Heart right ventricle (tissue), 16 donors: Measurements from ENCODE around the gene GPR34. TPM values are rescaled to one million over a fixed set of nuclear protein-coding genes. Genes with fewer than 3 reads are reported as not detected.
A peak's percentile ranks its signal among the peaks of the same experiment; 100 is the strongest.
"Not testable (repeated sequence)": the region's sequence is repeated elsewhere in the genome, so short reads cannot be mapped to it uniquely, and the experiment has no call there.

Source experiments
- ATAC-seq, 8 donors: fragments of 200-7000 bp; cut with Tn5 transposase; one replicate each; pipeline ENCODE4 v1.9.1; 2020; ENCODE audit warnings: mild to moderate bottlenecking in 8 of 8, moderate library complexity in 8 of 8, moderate number of reproducible peaks in 1 of 8
- DNase-seq, 2 donors: peaks; one replicate each; pipeline ENCODE4 v3.0.0-alpha.2; 2020
- H3K27ac ChIP-seq, 10 donors: fragments of 200-600 bp; sonication (generic) in 2 of 10; one replicate each; pipeline versions ENCODE4 v1.5.0 to v1.8.0; 2020 to 2022; ENCODE audit warnings: mild to moderate bottlenecking in 3 of 10
- H3K27me3 ChIP-seq, 7 donors: fragments of 200-600 bp; one replicate each; pipeline ENCODE4 v1.8.0; 2021 to 2022; ENCODE audit warnings: mild to moderate bottlenecking in 2 of 7
- H3K36me3 ChIP-seq, 9 donors: fragments of 200-600 bp; sonication (generic) in 1 of 9; one replicate each; pipeline versions ENCODE4 v1.5.0 to v1.8.0; 2020 to 2022; ENCODE audit warnings: mild to moderate bottlenecking in 2 of 9
- H3K4me1 ChIP-seq, 9 donors: fragments of 200-600 bp; sonication (generic) in 1 of 9; one replicate each; pipeline versions ENCODE4 v1.5.0 to v1.8.0; 2020 to 2022; ENCODE audit warnings: mild to moderate bottlenecking in 4 of 9
- H3K4me3 ChIP-seq, 10 donors: fragments of 200-600 bp; sonication (generic) in 2 of 10; one replicate each; pipeline versions ENCODE4 v1.5.0 to v1.8.0; 2020 to 2022; ENCODE audit warnings: mild to moderate bottlenecking in 7 of 10, moderate library complexity in 2 of 10
- H3K9me3 ChIP-seq, 11 donors: fragments of 200-600 bp in 10 of 11; sonication (generic) in 2 of 11; one replicate each; pipeline versions ENCODE4 v1.5.0 to v1.8.0; 2013 to 2022; ENCODE audit warnings: mild to moderate bottlenecking in 2 of 11, control low read depth in 1 of 11, moderate library complexity in 1 of 11
- WGBS, 2 donors: extraction: QIAGEN DNeasy Blood & Tissue Kit; methylation state at CpG; one replicate each; pipeline ENCODE4 v1.1.7; 2013; ENCODE audit warnings: inconsistent platforms in 1 of 2; 5-methylcytosine and 5-hydroxymethylcytosine counted together
- intact Hi-C, 10 donors: fragments of 100-400 bp; cut with DNase I; formaldehyde crosslinking; loops; one replicate each; pipeline versions ENCODE4 v1.11.1 to v1.14.2; 2022
- polyA plus RNA-seq, 2 donors: library from polyadenylated mRNA; stranded (reverse); fragments of 200-250 nt; gene quantifications; one replicate each; pipeline ENCODE4 v1.2.3, GENCODE V29; 2013
- total RNA-seq, 10 donors: library from RNA; stranded (reverse); fragmentation: NEBNext Ultra II Directional in 3 of 10; extraction: Animal tissue kit (Norgen Biotek cat#: 25700) in 3 of 10; gene quantifications; one replicate each; pipeline versions ENCODE4 v1.2.1 to v1.2.4, GENCODE V29; 2021 to 2023
- TF ChIP-seq, protein P1 (sequence below), 9 donors: fragments of 200-600 bp; sonication (generic) in 2 of 9; IDR thresholded peaks; one replicate each; pipeline versions ENCODE4 v1.5.0 to v1.8.0; 2021 to 2022; ENCODE audit warnings: antibody characterized with exemption in 9 of 9, mild to moderate bottlenecking in 5 of 9, moderate library complexity in 1 of 9
- donor health status: Arrhythmogenic right ventricular cardiomyopathy.
- donor health status: ischemic (EF 13 %, LVEDD 7.1; RV severe dilation, severe dysfunction).
- donor health status: healthy with polysubstance abuse.
- donor health status: DM: no; HTN: yes; CAD: no.
- donor health status: DM: no; HTN: no; CAD: no.
- donor health status: ischemic (EF 25% LVEDD 6.9; RV normal size, moderate dysfunction).
- donor health status: ischemic (EF 25% LVEDD 5.7; RV mildly dilated, moderate dysfunction).
- donor health status: healthy.
- donor health status: DM: yes; HTN: yes; CAD: no.
- donor health status: Ischemic cardiomyopathy.
- donor health status: ischemic (EF 35%, LVEDD 5.7; RV mildly dilated, moderate dysfunction).
- donor health status: nonischemic (EF 11% LVEDD 7.7; RV severe dilation, severe dysfunction).
- donor health status: DM: yes; HTN: yes; CAD: no.
- donor health status: PGD.
- donor health status: ischemic (EF 29% LVEDD 5.4; RV normal size, mild dysfunction).
- donor health status: nonischemic (EF 23%, LVEDD 6.1; RV moderate dilation, normal function).

GPR34 gene
- total and polyA plus RNA-seq, 12 donors = 1.0 to 9.8 (median 3.2) TPM

DNA sequence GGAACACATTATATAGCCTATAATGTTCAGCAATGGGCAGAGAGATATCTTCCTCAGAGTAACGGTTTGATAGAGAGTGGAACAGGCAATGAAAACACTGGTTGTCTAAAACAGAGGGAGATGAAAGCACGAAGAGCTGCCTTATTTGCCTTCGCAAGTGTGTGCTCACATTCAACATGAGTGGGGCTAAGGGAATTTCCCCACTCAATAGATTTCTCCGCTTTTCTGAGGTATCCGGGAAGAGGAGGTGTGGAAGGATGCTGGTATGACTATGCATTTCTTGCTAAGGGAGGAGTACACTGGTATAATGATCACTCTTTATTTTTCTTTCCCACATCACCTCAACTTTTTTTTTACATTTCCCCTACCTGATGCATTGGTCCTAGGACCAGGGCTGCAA, 27.4 kb downstream of the GPR34 start:
- Histone ChIP-seq H3K4me3 (no peak overlapping the region), H3K27me3 (peaks cover 0 to 8% (median 0%) of the 10 kb centered on the region in 7 donors), H3K36me3 (peaks cover 0 to 4% (median 0%) of the 10 kb centered on the region in 9 donors), H3K4me1 (peaks cover 0 to 5% (median 0%) of the 10 kb centered on the region in 9 donors), H3K9me3 (peaks cover 0 to 35% (median 0%) of the 10 kb centered on the region in 11 donors), H3K27ac (no peak overlapping the region)
- TF ChIP-seq, protein P1, sequence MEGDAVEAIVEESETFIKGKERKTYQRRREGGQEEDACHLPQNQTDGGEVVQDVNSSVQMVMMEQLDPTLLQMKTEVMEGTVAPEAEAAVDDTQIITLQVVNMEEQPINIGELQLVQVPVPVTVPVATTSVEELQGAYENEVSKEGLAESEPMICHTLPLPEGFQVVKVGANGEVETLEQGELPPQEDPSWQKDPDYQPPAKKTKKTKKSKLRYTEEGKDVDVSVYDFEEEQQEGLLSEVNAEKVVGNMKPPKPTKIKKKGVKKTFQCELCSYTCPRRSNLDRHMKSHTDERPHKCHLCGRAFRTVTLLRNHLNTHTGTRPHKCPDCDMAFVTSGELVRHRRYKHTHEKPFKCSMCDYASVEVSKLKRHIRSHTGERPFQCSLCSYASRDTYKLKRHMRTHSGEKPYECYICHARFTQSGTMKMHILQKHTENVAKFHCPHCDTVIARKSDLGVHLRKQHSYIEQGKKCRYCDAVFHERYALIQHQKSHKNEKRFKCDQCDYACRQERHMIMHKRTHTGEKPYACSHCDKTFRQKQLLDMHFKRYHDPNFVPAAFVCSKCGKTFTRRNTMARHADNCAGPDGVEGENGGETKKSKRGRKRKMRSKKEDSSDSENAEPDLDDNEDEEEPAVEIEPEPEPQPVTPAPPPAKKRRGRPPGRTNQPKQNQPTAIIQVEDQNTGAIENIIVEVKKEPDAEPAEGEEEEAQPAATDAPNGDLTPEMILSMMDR (IDR thresholded peaks at IDR 0.05) = no peak
- intact Hi-C loops = no loop called here
- 96 to 98% methylated on average over 5 of the region's 5 CpGs for WGBS, 2 donors
- DNase-seq = no peak
- ATAC-seq = no peak

DNA sequence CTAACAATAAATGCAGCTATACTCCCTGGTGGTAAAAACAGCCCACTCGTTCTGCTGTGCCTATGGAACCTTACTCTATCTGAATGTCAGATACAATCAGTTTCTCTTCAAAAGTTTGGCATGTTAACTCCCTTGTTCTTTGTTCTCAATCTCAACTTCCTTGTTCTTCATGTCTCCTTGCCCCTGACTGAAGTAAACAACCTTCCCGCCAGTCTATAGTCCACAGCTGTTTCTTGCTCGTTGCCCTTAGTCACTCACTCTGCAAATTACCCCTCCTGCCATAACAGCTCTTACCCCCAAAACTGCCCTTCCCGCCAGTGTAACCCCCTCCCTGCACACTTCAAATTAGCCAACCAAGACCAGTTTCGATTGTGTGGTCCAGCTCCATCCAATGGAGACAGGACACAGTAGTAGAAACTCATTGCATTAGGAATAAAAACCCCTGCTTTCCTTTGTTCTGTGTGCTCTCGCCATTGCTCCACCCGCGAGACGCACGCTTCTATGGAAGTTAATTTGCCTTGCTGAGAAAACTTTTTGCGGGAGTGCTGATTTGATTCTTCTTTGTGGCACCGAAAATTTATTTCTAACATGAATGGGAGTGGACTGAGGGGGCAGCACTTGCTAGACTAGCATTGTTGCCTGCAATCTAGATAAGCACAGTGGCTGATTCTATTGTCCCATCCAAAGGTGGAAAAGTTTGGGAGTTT, 28.1 kb downstream of the GPR34 start:
- 91 to 96% methylated on average over 12 of the region's 12 CpGs for WGBS, 2 donors
- ATAC-seq = no peak
- intact Hi-C loops = no loop called here
- peaks cover 0 to 5% (median 0%) of the 10 kb centered on the region in 9 donors for H3K4me1 ChIP-seq
- TF ChIP-seq, protein P1 (IDR thresholded peaks at IDR 0.05) = no peak
- peaks cover 0 to 8% (median 0%) of the 10 kb centered on the region in 7 donors for H3K27me3 ChIP-seq
- H3K4me3 ChIP-seq = no peak overlapping the region
- no peak overlapping the region for H3K27ac ChIP-seq
- H3K36me3 ChIP-seq = peaks cover 0 to 4% (median 0%) of the 10 kb centered on the region in 9 donors
- peaks cover 0 to 35% (median 0%) of the 10 kb centered on the region in 11 donors for H3K9me3 ChIP-seq
- no peak for DNase-seq

DNA sequence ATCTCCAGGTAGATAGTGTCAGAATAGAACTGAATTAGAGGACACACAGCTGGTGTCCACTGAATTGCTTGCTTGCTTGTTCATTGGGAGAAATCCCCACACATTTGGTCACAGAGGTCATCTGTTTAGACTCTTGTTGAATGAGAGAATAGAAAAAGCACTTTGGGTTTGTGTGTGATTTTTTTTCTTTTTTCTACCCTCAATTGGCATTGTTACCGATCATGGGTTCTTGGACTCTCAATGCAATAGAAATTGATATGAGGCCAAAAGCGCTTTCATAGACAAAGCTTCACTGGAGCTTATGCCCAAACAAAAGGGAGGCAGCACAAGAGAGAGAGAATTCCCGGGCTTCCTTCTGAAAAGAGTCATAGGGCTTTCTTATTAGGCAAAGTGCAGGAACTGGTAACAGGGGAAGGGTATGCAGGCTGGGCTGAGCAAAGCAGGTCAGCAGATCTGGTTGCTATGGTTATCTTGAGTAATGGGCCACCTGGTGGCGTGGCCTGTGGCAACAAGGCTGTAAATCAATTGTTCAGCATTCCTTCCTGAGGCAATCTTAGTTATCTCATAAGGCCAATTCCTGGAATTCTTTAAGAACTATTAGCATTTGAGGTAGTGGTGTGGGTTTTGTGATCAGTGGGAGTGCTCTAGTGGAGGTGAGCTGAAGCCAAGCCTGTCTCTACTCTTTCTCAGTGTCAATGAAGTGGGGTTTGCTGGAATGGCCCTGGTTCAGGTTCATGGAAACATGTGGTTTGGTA, 29.9 kb downstream of the GPR34 start:
- Histone ChIP-seq H3K9me3 (peaks cover 0 to 35% (median 0%) of the 10 kb centered on the region in 11 donors), H3K27me3 (peaks cover 0 to 18% (median 0%) of the 10 kb centered on the region in 7 donors), H3K4me1 (peaks cover 0 to 18% (median 0%) of the 10 kb centered on the region in 9 donors), H3K27ac (no peak overlapping the region), H3K4me3 (no peak overlapping the region), H3K36me3 (peaks cover 0 to 4% (median 0%) of the 10 kb centered on the region in 9 donors)
- DNase-seq (no peak), ATAC-seq (no peak)
- 92 to 98% methylated on average over 4 of the region's 4 CpGs for WGBS, 2 donors
- TF ChIP-seq, protein P1 (IDR thresholded peaks at IDR 0.05) = no peak
- intact Hi-C loops = no loop called here

DNA sequence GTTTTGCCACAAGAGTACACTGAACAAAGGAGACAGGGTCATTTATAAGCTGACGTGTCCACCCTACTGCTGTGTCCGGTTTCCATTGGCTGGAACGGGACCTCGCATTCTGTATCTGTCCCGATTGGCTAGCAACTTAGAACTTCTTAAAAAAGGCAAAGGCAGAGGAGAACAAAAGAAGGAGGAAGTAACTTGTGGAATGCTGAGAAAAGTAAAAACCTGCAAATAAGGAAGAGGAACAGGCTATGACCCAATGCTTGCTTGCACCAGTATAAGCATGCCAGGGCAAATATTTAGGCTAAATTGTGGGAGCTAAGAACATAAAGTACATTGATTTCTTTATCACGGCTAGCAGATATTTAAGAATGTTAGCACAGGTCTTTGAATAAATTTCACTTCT, 30.8 kb downstream of the GPR34 start:
- peak overlapping the region in 1 of 10 donors; percentile 45 for H3K27ac ChIP-seq
- 85 to 92% methylated on average over 6 of the region's 6 CpGs for WGBS, 2 donors
- peaks cover 0 to 24% (median 0%) of the 10 kb centered on the region in 9 donors for H3K4me1 ChIP-seq
- intact Hi-C loops, H3K36me3 ChIP-seq, DNase-seq, H3K4me3 ChIP-seq, ATAC-seq: not testable (repeated sequence)
- peaks cover 0 to 11% (median 0%) of the 10 kb centered on the region in 7 donors for H3K27me3 ChIP-seq
- peaks cover 0 to 35% (median 0%) of the 10 kb centered on the region in 11 donors for H3K9me3 ChIP-seq
